Skin of body (tissue), 2 donors: ENCODE data around the gene IFNA8. TPM values are rescaled to one million over a fixed set of nuclear protein-coding genes. Genes with fewer than 3 reads are reported as not detected.
"Not testable (repeated sequence)": the region's sequence is repeated elsewhere in the genome, so short reads cannot be mapped to it uniquely, and the experiment has no call there.

Experiments
- DNase-seq: peaks from one replicate; lab custom pipeline; 2025; lab: John Stamatoyannopoulos, UW
- total RNA-seq: library from RNA; depleted of rRNA; stranded (reverse); fragments of >200 nt; gene quantifications from one replicate; pipeline ENCODE4 v1.2.3, GENCODE V29; 2014

IFNA8 gene
- total RNA-seq, 1 donor from 2014 or later: not detected

- no peak for DNase-seq
Observed at GRCh38 chr9:21428235-21428634, 19.3 kb downstream of the IFNA8 start.

- no peak for DNase-seq
Observed at GRCh38 chr9:21429191-21429590, 20.3 kb downstream of the IFNA8 start.

GRCh38 chr9:21432672-21433425 lies 23.9 kb downstream of the IFNA8 start:
- no peak for DNase-seq

GRCh38 chr9:21434202-21435014 lies 25.5 kb downstream of the IFNA8 start:
- DNase-seq: peak; percentile 18

- not testable (repeated sequence) for DNase-seq
Observed at GRCh38 chr9:21435015-21435383, 26.1 kb downstream of the IFNA8 start.

- no peak for DNase-seq
Observed at GRCh38 chr9:21440139-21440538, 31.2 kb downstream of the IFNA8 start, which contains the start of gene IFNA1. Gene IFNA1, plus strand, starts transcription at chr9:21440439. Its CDS starts 69 bp downstream, at chr9:21440508.

GRCh38 chr9:21443849-21444625 lies 35.1 kb downstream of the IFNA8 start:
- no peak for DNase-seq

GRCh38 chr9:21449312-21449711 lies 40.4 kb downstream of the IFNA8 start:
- DNase-seq: not testable (repeated sequence)

GRCh38 chr9:21450733-21451394 lies 41.9 kb downstream of the IFNA8 start:
- DNase-seq: no peak

- DNase-seq: no peak
Observed at GRCh38 chr9:21452681-21453080, 43.8 kb downstream of the IFNA8 start.

- DNase-seq: no peak
Observed at GRCh38 chr9:21454149-21454548, 45.2 kb downstream of the IFNA8 start.

GRCh38 chr9:21455320-21455719 lies 46.4 kb downstream of the IFNA8 start:
- no peak for DNase-seq

Other genes starting within 250 kb of the IFNA8 start
- gene IFNA21, start 242.5 kb upstream of the IFNA8 start, total RNA-seq: not detected
- gene IFNA4, start 221.5 kb upstream of the IFNA8 start, total RNA-seq: not detected
- gene IFNA7, start 206.9 kb upstream of the IFNA8 start, total RNA-seq: not detected
- not detected for gene IFNA10, start 202.0 kb upstream of the IFNA8 start, total RNA-seq
- not detected for gene IFNA16, start 191.8 kb upstream of the IFNA8 start, total RNA-seq
- gene IFNA17, start 180.9 kb upstream of the IFNA8 start, total RNA-seq: not detected
- gene IFNA14, start 169.1 kb upstream of the IFNA8 start, total RNA-seq: not detected
- gene IFNA5, start 103.8 kb upstream of the IFNA8 start, total RNA-seq: not detected
- 33.2 TPM for gene KLHL9, start 73.7 kb upstream of the IFNA8 start, total RNA-seq
- gene IFNA6, start 58.2 kb upstream of the IFNA8 start, total RNA-seq: not detected
- gene IFNA13, start 41.1 kb upstream of the IFNA8 start, total RNA-seq: not detected
- not detected for gene IFNA2, start 23.7 kb upstream of the IFNA8 start, total RNA-seq
- gene IFNA1, start 31.3 kb downstream of the IFNA8 start, total RNA-seq: not detected
- not detected for gene IFNE, start 73.2 kb downstream of the IFNA8 start, total RNA-seq